Naive thymus-derived CD4-positive, alpha-beta T cell (primary cell): ENCODE results near the gene RABAC1. TPM values are rescaled to one million over a fixed set of nuclear protein-coding genes. Genes with fewer than 3 reads are reported as not detected.
A peak's percentile ranks its signal among the peaks of the same experiment; 100 is the strongest.

Experiments
- ATAC-seq: fragments of 150-1000 bp; cut with Tn5 transposase; 2 replicates; pipeline ENCODE4 v1.10.0; 2021; ENCODE audit warnings: mild to moderate bottlenecking, moderate library complexity
- CTCF ChIA-PET: fragments of 350-600 bp; sonication (Branson Sonifier 250); formaldehyde crosslinking; loops from one replicate; lab custom pipeline; 2021; ENCODE audit warnings: antibody characterized with exemption; lab: Charles Lee
- POLR2A ChIA-PET: fragments of 350-600 bp; sonication (Branson Sonifier 250); formaldehyde crosslinking; loops from one replicate; lab custom pipeline; 2021; ENCODE audit warnings: antibody characterized with exemption, inconsistent platforms; lab: Charles Lee
- DNase-seq, 9 donors: peaks; one replicate each; pipeline versions ENCODE4 v3.0.0 to v3.0.0-alpha.2; 2020 to 2022; ENCODE audit warnings: mixed read lengths in 1 of 9
- H3K27ac ChIP-seq: one replicate; pipeline ENCODE4 v1.7.0; 2013; ENCODE audit warnings: mild to moderate bottlenecking, low read depth, low read length, moderate library complexity
- H3K27me3 ChIP-seq, 2 donors: one replicate each; pipeline ENCODE4 v1.7.0; 2013; ENCODE audit warnings: low read length in 2 of 2, mild to moderate bottlenecking in 2 of 2, moderate library complexity in 2 of 2; ENCODE audit not compliant: control insufficient read depth in 2 of 2, insufficient read depth in 2 of 2
- H3K36me3 ChIP-seq, 3 experiments: 1 replicate in 2 of 3; 2 replicates in 1 of 3; pipeline ENCODE4 v1.7.0; 2013; ENCODE audit warnings: low read length in 3 of 3, mild to moderate bottlenecking in 3 of 3, moderate library complexity in 1 of 3; ENCODE audit not compliant: insufficient read depth in 3 of 3, control insufficient read depth in 2 of 3
- H3K4me1 ChIP-seq, 2 donors: one replicate each; pipeline ENCODE4 v1.7.0; 2013; ENCODE audit warnings: low read length in 2 of 2, mild to moderate bottlenecking in 2 of 2, moderate library complexity in 1 of 2; ENCODE audit not compliant: control insufficient read depth in 2 of 2, insufficient read depth in 2 of 2
- H3K4me3 ChIP-seq: 2 replicates; pipeline ENCODE4 v1.7.0; 2013; ENCODE audit warnings: mild to moderate bottlenecking, low read length
- H3K9me3 ChIP-seq, 3 experiments: 1 replicate in 2 of 3; 2 replicates in 1 of 3; pipeline ENCODE4 v1.7.0; 2013; ENCODE audit warnings: low read length in 3 of 3; ENCODE audit not compliant: control insufficient read depth in 2 of 3
- H3K27ac Mint-ChIP-seq, 9 donors: one replicate each; pipeline ENCODE4 v1.8.0; 2020 to 2022; ENCODE audit warnings: mixed read lengths in 9 of 9, mild to moderate bottlenecking in 8 of 9, moderate library complexity in 5 of 9, inconsistent platforms in 2 of 9
- H3K27me3 Mint-ChIP-seq, 5 donors: one replicate each; pipeline ENCODE4 v1.8.0; 2021 to 2022; ENCODE audit warnings: mixed read lengths in 5 of 5, mild to moderate bottlenecking in 1 of 5
- H3K36me3 Mint-ChIP-seq, 5 donors: one replicate each; pipeline ENCODE4 v1.8.0; 2020 to 2022; ENCODE audit warnings: mixed read lengths in 5 of 5, mild to moderate bottlenecking in 3 of 5, inconsistent platforms in 1 of 5
- H3K4me1 Mint-ChIP-seq, 7 donors: one replicate each; pipeline ENCODE4 v1.8.0; 2020 to 2022; ENCODE audit warnings: mixed read lengths in 7 of 7, mild to moderate bottlenecking in 3 of 7, inconsistent platforms in 1 of 7
- H3K4me3 Mint-ChIP-seq, 10 donors: one replicate each; pipeline ENCODE4 v1.8.0; 2020 to 2022; ENCODE audit warnings: mild to moderate bottlenecking in 10 of 10, mixed read lengths in 10 of 10, moderate library complexity in 6 of 10, inconsistent platforms in 2 of 10
- H3K9me3 Mint-ChIP-seq, 11 donors: one replicate each; pipeline ENCODE4 v1.8.0; 2020 to 2022; ENCODE audit warnings: mixed read lengths in 11 of 11, mild to moderate bottlenecking in 4 of 11, inconsistent platforms in 1 of 11, moderate library complexity in 1 of 11
- intact Hi-C, 2 donors: fragments of 100-400 bp; cut with micrococcal nuclease; formaldehyde crosslinking; loops; one replicate each; pipeline ENCODE4 v1.15.1; 2023
- polyA plus RNA-seq, 2 donors: library from polyadenylated mRNA; unstranded; fragments of 300-500 nt; fragmentation: Illumina TruSeq; gene quantifications; one replicate each; pipeline ENCODE4 v1.2.3, GENCODE V29; 2021
- total RNA-seq, 6 experiments: library from RNA in 5 of 6; stranded (reverse) in 5 of 6; gene quantifications; 1 replicate in 5 of 6; 2 replicates in 1 of 6; pipeline ENCODE4 v1.2.3 and lab custom pipeline; 2021 to 2026

Gene RABAC1
- total and polyA plus RNA-seq, 7 experiments from 2014 or later = 70.4 to 187 (median 86.4) TPM

DNA sequence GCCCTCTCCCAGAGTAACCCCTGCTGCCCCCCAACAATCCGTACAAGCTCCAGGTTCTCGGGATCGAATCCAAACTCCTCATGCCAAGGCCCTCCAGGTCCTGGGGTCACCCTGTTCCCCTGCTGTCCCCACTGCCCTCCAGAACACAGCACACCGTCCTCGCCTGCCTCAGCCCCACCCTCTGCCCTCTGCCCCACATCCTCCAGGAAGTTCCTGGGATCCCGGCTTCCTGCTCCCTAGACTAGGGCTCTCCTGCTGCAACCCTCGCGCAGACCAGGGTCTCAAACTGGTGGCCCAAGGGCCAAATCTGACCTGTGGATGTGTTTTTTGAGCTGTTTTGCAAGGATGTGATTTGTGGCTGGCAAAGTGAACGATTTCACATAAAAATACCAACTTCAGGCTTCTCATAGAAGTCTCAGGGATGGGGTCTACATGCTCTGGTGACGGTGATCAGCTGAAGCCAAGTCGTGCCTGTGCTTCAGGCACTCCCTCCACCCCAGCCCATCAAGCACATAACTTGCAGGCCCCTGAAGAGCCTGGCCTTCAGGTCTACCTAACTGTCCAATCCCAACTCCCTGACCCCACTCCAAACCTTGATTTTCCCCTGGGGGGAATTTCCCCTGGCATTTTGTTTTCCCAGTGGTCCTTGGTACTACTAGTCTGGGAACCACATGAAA is 1.8 kb downstream of the RABAC1 start:
- Mint-ChIP-seq H3K36me3 (peaks cover 0 to 6% (median 0%) of the 10 kb centered on the region in 5 donors), H3K9me3 (no peaks in the 10 kb centered on the region), H3K27me3 (no peaks in the 10 kb centered on the region), H3K4me1 (peaks cover 17 to 22% (median 18%) of the 10 kb centered on the region in 7 donors), H3K27ac (peak overlapping the region; percentile 74 to 93 (median 83)), H3K4me3 (peak overlapping the region in 9 of 10 donors; percentile 11 to 99 (median 91))
- H3K27me3 ChIP-seq = no peaks in the 10 kb centered on the region
- no peak for ATAC-seq
- ChIA-PET CTCF (interaction anchor here (0.7 to 1.5 kb wide), 2 partner anchors 84 to 97 kb away, joined by 6 read pairs; partner anchors contain the start of gene RPS19), POLR2A (interaction anchor here (0.7 to 4.3 kb wide), 4 partner anchors 11 to 98 kb away, joined by 3 to 29 read pairs (median 18); partner anchors contain the start of gene RPS19)
- DNase-seq = no peak
- no peaks in the 10 kb centered on the region for H3K9me3 ChIP-seq
- H3K27ac ChIP-seq = peak overlapping the region; percentile 81
- H3K36me3 ChIP-seq = peaks cover 0 to 17% (median 0%) of the 10 kb centered on the region in 3 experiments
- no peak overlapping the region for H3K4me3 ChIP-seq
- H3K4me1 ChIP-seq = peaks cover 8 to 9% of the 10 kb centered on the region in 2 donors
- intact Hi-C loops = loop anchor here in 1 of 2 donors (5.0 kb wide), 1 partner anchor 35 kb away; the partner anchor contains the start of gene ATP1A3

DNA sequence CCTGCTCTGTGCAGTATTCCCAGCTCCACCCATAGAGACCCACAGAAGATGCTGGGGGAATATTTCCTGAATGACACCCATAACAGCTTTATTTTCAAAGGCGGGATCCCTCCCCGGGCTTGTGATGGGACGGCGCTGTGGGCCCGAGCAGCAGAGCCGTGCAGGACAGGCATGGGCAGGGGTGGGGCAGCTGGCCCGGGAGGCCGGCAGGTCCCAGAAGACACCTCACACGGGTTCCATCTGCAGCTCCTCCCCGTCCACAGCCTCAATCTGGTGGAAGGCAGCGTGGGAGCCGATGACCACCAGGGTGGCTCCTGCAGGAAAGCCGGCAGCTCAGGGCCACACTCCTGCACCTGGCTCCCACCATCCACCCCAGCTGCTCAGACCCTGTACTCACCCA is 2.5 kb downstream of the RABAC1 start:
- H3K36me3 Mint-ChIP-seq = peaks cover 0 to 6% (median 0%) of the 10 kb centered on the region in 5 donors
- Histone ChIP-seq H3K4me3 (no peak overlapping the region), H3K9me3 (no peaks in the 10 kb centered on the region), H3K36me3 (peaks cover 0 to 17% (median 0%) of the 10 kb centered on the region in 3 experiments), H3K27me3 (no peaks in the 10 kb centered on the region), H3K27ac (no peak overlapping the region), H3K4me1 (peaks cover 9% of the 10 kb centered on the region in 2 donors)
- peak overlapping the region in 3 of 10 donors; percentile 14 to 80 (median 38) for H3K4me3 Mint-ChIP-seq
- peaks cover 19 to 25% (median 21%) of the 10 kb centered on the region in 7 donors for H3K4me1 Mint-ChIP-seq
- H3K9me3 Mint-ChIP-seq = no peaks in the 10 kb centered on the region
- POLR2A ChIA-PET = interaction anchor here (3.8 to 4.3 kb wide), 2 partner anchors 10 to 97 kb away, joined by 28 to 29 read pairs; partner anchors contain the start of gene RPS19
- ATAC-seq = no peak
- H3K27me3 Mint-ChIP-seq = no peaks in the 10 kb centered on the region
- no peak for DNase-seq
- H3K27ac Mint-ChIP-seq = peak overlapping the region in 1 of 9 donors; percentile 51
- intact Hi-C loops = loop anchor here in 1 of 2 donors (5.0 kb wide), 1 partner anchor 36 kb away; the partner anchor contains the start of gene ATP1A3
- CTCF ChIA-PET = interaction anchor here (0.7 kb wide), 1 partner anchor 96 kb away, joined by 6 read pairs; the partner anchor contains the start of gene RPS19

DNA sequence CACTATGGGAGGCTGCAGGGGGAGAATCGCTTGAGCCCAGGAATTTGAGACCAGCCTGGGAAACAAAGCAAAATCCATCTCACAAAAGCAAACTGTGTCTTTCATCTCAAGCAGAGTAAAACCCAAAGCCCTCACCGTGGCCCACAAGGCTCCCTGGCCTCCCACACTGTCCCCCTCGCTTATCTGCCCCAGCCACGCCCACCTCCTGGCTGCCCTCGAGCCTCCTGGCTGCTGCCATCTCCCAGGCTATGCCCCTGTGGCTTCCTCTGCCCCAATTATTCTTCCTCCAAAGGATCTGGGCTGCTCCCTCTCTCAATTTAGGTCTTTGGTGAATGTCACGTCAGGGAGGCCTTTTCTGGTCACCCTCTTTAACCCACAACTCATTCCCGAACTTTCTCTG is 3.6 kb downstream of the RABAC1 start:
- DNase-seq (no peak), ATAC-seq (no peak)
- H3K27ac ChIP-seq = no peak overlapping the region
- Mint-ChIP-seq H3K27me3 (no peaks in the 10 kb centered on the region), H3K27ac (peak overlapping the region in 2 of 9 donors; percentile 21 to 86), H3K9me3 (no peaks in the 10 kb centered on the region), H3K4me1 (peaks cover 24 to 29% (median 24%) of the 10 kb centered on the region in 7 donors), H3K4me3 (no peak overlapping the region), H3K36me3 (peaks cover 0 to 6% (median 0%) of the 10 kb centered on the region in 5 donors)
- peaks cover 0 to 17% (median 0%) of the 10 kb centered on the region in 3 experiments for H3K36me3 ChIP-seq
- ChIA-PET POLR2A (interaction anchor here (4.3 kb wide), 1 partner anchor 96 kb away, joined by 29 read pairs; the partner anchor contains the start of gene RPS19), CTCF (no interaction called here)
- no peaks in the 10 kb centered on the region for H3K27me3 ChIP-seq
- H3K4me1 ChIP-seq = peaks cover 9 to 15% of the 10 kb centered on the region in 2 donors
- H3K4me3 ChIP-seq = no peak overlapping the region
- intact Hi-C loops = loop anchor here in 1 of 2 donors (5.0 kb wide), 1 partner anchor 37 kb away; the partner anchor contains the start of gene ATP1A3
- H3K9me3 ChIP-seq = no peaks in the 10 kb centered on the region

DNA sequence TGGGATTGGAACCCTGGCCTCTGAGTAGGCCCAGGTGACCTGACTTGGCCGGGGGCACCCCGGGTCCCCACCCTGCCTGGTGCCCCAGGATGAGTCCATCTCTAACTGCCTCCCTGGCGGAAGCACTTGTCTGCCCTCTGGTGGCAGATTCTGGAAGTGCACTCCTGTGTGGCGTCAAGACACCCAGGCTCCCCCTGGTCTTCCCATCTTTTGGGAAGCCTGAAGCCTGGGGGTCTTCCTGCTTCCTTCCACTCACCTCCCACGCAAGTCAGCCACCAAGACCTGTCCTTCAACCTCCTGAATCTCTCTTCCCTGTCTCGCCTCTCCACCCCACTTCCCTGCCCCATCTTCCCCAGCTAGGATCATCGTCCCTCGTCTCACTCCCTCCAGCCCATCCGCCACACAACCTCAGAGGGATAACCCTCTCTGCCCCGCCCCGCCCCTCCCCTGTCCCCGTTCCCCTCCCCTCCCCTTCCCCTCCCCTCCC is 7.4 kb downstream of the RABAC1 start:
- DNase-seq (peak; percentile 63 to 93 (median 78)), ATAC-seq (peak; percentile 95)
- peak overlapping the region in 2 of 10 donors; percentile 54 to 67 for H3K4me3 Mint-ChIP-seq
- no peaks in the 10 kb centered on the region for H3K9me3 ChIP-seq
- intact Hi-C loops = loop anchor here (1.0 to 2.0 kb wide), 6 partner anchors 16 to 158 kb away; no protein-coding TSS in a partner anchor
- peak overlapping the region; percentile 15 for H3K27ac ChIP-seq
- peaks cover 0 to 15% of the 10 kb centered on the region in 2 donors for H3K4me1 ChIP-seq
- no peaks in the 10 kb centered on the region for H3K27me3 Mint-ChIP-seq
- no peaks in the 10 kb centered on the region for H3K9me3 Mint-ChIP-seq
- peaks cover 0 to 4% (median 0%) of the 10 kb centered on the region in 5 donors for H3K36me3 Mint-ChIP-seq
- H3K27me3 ChIP-seq = no peaks in the 10 kb centered on the region
- peaks cover 11 to 19% (median 12%) of the 10 kb centered on the region in 7 donors for H3K4me1 Mint-ChIP-seq
- ChIA-PET CTCF (interaction anchor here (0.7 to 4.3 kb wide), 9 partner anchors 21 to 160 kb away, joined by 3 to 41 read pairs (median 4); partner anchors contain the start of gene RPS19), POLR2A (interaction anchor here (0.8 to 5.6 kb wide), 5 partner anchors 65 to 92 kb away, joined by 3 to 39 read pairs (median 12); partner anchors contain the start of gene RPS19)
- H3K4me3 ChIP-seq = no peak overlapping the region
- H3K36me3 ChIP-seq = peaks cover 0 to 10% (median 0%) of the 10 kb centered on the region in 3 experiments
- H3K27ac Mint-ChIP-seq = peak overlapping the region in 8 of 9 donors; percentile 48 to 89 (median 63)

DNA sequence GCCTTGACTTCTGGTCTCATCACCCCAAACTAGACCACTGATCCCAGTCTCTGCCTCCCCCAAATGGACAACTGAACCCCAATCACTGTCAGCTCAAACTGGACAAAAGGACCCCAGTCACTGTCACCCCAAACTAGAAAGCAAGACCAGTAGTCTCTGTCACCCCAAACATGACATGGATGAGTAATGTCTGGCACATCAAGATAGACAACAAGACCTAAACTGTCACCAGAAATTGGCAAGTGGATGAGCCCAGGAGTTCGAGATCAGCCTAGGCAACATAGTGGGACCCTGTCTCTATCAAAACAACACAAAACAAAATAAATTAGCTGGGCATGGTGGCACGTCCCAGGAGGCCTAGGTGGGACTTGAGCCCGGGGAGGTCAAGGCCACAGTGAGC is 12.0 kb downstream of the RABAC1 start:
- Histone ChIP-seq H3K27ac (no peak overlapping the region), H3K9me3 (no peaks in the 10 kb centered on the region), H3K4me3 (no peak overlapping the region), H3K36me3 (no peaks in the 10 kb centered on the region), H3K4me1 (peaks cover 23 to 44% of the 10 kb centered on the region in 2 donors), H3K27me3 (no peaks in the 10 kb centered on the region)
- POLR2A ChIA-PET = interaction anchor here (2.3 to 9.3 kb wide), 4 partner anchors 11 to 87 kb away, joined by 19 to 106 read pairs (median 35); partner anchors contain the start of genes ARHGEF1, CD79A, RABAC1 and RPS19
- CTCF ChIA-PET = interaction anchor here (1.4 to 4.2 kb wide), 3 partner anchors 16 to 87 kb away, joined by 3 to 26 read pairs (median 22); partner anchors contain the start of gene RPS19
- peak overlapping the region in 2 of 10 donors; percentile 18 to 21 for H3K4me3 Mint-ChIP-seq
- no peaks in the 10 kb centered on the region for H3K9me3 Mint-ChIP-seq
- peak overlapping the region; percentile 65 to 95 (median 85) for H3K27ac Mint-ChIP-seq
- DNase-seq (no peak), ATAC-seq (no peak)
- H3K27me3 Mint-ChIP-seq = peaks cover 0 to 3% (median 0%) of the 10 kb centered on the region in 5 donors
- intact Hi-C loops = no loop called here
- H3K36me3 Mint-ChIP-seq = no peaks in the 10 kb centered on the region
- peaks cover 27 to 52% (median 40%) of the 10 kb centered on the region in 7 donors for H3K4me1 Mint-ChIP-seq
